ENCODE data around the gene ABO. TPM values are rescaled to one million over a fixed set of nuclear protein-coding genes. Genes with fewer than 3 reads are reported as not detected.
"Not testable (repeated sequence)": the region's sequence is repeated elsewhere in the genome, so short reads cannot be mapped to it uniquely, and the experiment has no call there.

The ABO gene
- polyA plus RNA-seq, 4 donors, result 13.2 to 32.8 (median 18.4) TPM

GRCh38 chr9:133228474-133229193 is 46.4 kb downstream of the ABO start:
- DNase-seq (ENCODE audit: low read depth in 4 of 4, low spot score in 2 of 4), result not testable (repeated sequence)

GRCh38 chr9:133227996-133228395 is 47.0 kb downstream of the ABO start:
- DNase-seq (ENCODE audit: low read depth in 4 of 4, low spot score in 2 of 4), result not testable (repeated sequence)

DNA sequence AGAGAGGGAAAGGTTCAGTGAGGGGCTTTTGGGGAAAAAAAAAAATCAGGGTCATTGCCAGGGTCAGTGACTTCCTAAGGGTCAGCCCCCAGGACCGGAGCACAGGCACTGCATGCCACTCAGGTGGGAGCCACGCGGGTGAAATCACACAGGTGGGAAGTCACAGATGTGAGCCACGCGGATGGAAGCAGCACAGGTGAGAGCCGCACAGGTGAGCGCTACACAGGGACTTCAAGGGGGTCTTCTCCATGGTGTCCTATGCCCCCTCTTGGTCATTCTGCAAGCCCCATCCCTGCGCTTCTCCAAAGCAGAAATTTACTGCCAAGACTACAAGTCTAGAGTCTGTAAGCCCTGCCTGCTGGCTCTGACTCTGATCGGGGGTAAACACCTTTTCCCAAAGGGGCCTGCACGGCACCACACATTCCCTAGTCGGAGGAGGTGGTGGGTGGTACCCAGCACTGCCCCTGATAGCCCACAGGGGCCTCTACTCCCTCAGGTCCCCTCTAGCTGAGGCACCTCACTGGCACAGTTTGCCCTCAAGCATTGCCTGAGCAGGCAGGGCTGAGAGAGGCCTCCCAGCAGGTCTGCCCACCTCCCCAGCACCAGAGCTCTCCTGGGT is 47.6 kb downstream of the ABO start:
- DNase-seq (ENCODE audit: low read depth in 4 of 4, low spot score in 2 of 4), result no peak

DNA sequence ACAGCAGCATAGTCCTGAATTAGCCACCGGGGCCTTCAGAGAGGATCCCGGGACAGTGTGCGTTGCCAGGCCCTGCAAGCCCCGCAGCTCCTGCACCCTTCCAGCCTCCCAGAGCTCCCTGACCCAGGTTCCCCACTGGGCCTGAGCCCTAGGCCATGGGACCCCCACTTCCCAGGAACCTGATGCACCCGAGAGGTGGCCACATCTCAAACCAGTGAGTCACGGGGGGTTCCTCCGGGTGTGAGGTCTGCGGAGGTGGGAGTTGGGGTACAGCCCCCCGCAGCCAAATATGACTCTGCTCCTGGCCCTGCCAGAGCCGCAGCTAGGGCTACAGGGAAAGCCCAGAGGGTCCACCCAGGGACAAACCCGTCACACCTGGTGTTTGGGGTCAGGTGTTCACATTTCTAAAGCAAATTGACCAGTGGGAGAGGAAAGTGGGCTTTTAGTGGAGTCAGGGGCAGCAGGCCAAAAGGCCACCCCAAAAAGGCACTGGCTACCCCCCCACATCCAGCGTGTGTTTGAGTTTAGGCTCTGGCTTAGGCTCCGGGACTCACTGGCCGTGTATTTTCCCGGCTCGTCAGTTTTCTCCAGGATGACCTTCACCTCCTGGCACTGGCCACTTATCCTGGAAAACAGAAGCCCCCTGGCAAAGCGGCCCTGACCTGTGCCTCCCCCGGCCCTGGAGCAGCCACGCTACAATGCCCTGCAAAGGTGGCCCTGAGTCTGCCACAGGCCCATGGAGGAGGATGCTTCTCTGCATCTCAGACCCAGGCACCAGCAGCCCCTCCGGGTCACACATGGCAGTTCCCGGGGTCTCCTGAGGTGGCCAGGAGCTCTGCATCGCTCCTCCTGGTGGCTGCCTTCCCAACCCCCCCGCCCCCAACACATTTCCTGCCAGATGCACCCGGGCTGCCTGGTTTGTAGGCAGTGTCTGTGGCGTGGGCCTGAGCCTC is 48.5 kb downstream of the ABO start:
- DNase-seq (ENCODE audit: low read depth in 4 of 4, low spot score in 2 of 4), result no peak

DNA sequence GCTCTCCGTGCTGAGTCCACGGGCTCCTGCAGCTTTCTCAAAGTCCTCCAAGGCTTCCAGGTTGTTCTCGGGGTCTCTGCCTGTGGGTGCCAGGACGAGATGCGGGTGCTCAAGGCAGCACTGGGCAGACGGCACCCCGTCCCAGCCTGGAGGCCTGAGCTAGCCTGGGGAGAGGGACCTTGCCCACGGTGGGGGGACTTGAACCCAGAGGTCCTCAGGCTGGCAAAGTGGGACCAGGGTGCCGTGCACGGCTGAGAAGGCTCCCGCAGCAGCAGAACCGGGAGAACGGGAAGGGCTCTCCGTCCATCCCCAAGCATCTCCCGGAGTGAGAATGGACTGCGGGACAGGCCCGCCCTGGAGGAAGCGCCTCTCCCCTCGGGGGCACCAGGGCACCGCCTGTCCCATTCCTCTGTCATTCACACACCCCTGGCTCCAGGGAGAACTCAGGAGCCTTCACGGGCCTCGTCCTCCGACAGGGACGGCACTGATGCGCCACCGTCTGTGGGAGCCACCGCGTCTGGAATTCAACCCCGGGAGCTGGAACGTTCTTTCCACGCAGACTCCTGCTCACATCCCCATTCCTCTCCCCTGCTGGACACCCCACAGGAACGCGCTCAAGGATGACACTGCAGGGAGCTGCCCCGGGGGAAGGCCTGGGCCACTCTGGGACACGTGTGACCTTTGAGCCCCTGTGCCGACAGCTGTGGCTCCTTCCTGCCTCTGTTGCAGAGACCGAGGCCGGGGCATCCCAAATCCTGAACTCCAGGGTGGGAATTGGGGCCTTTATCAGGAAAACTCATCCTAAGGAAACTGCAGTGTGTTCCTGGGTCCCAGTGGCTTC is 49.6 kb downstream of the ABO start:
- no peak for DNase-seq (ENCODE audit: low read depth in 4 of 4, low spot score in 2 of 4)

GRCh38 chr9:133224762-133225161 is 50.2 kb downstream of the ABO start:
- no peak for DNase-seq (ENCODE audit: low read depth in 4 of 4, low spot score in 2 of 4)

DNA sequence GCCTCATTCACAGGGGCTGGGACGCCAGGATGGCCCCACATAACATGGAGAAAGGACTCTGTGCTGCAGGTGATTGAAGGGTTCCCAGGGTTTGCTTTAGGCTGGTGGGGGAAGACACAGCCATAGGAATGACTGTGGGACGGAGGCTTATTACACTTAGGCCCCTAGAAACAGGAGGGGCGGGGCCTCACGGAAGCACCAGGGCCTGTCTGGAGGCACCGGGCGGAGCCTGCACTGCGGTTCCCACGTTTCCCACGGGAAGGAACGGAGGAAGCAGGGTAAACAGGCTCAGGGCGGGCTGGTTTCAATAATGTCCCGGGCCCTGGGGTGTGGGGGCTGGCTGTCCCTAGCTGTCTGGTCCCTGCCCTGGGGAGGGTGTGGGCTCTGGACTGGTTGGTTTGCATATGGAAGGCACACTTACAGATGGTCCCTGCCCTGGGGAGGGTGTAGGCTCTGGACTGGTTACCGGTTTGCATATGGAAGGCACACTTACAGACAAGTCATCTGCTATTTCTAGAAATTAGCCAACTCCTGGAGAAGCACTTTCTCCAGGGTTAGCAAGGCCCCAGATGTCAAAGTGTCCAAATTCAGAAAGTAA is 51.7 kb downstream of the ABO start:
- not testable (repeated sequence) for DNase-seq (ENCODE audit: low read depth in 4 of 4, low spot score in 2 of 4)

DNA sequence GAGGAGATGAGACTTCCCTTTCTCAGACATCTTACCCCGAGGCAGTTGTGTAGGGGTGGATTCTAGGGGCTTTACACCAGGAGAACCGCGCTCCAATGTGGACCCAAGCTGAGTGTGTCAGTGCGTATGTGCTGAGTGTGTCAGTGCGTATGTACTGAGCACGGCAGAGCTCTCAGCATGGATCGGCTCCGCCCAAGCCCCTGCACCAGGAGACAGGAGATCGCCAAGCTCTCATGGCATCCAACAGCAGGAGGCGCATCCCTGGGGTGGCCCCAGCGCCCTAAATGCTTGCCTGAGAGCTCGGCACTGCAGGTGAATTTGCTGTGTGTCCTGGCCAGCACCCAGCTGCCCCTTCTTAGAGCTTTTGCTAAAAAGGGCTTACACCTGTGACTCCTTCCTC is 53.0 kb downstream of the ABO start:
- not testable (repeated sequence) for DNase-seq (ENCODE audit: low read depth in 4 of 4, low spot score in 2 of 4)

- no peak for DNase-seq (ENCODE audit: low read depth in 4 of 4, low spot score in 2 of 4)
Measured at GRCh38 chr9:133221177-133221809, 53.7 kb downstream of the ABO start.

- DNase-seq (ENCODE audit: low read depth in 4 of 4, low spot score in 2 of 4), result not testable (repeated sequence)
Measured at GRCh38 chr9:133218049-133218975, 56.7 kb downstream of the ABO start.

DNA sequence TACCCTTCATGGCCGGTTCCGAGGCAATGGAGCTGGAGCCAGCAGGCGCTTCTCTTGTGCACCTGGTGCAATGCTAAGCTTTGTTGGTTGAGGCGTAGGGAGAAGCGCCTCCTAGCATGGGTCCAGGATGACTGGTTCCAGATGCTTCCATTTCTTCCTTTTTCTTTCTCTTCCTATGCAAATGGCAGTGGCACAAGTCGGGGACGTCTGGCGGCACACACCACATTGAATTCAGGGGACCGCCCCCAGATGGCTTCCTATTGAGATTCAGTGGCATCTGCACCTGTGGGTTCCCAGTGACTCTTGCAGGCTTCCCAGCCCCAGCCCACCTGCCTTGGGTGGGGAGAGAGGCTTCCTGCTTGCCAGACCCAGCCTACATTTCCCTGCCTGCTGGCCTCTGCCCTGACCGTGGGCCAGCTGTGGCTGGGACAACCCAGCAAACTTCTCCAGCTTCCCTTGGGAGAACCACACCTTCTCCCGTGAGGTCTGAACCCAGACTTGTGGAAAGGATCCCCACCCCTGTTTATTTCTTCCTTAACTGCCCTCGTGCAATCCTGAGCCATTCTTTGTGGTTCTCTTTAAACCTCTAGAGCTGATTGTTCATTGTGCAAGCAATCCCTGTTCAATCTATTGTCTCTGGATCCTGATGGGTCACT is 57.5 kb downstream of the ABO start:
- DNase-seq (ENCODE audit: low read depth in 4 of 4, low spot score in 2 of 4), result not testable (repeated sequence)

- not testable (repeated sequence) for DNase-seq (ENCODE audit: low read depth in 4 of 4, low spot score in 2 of 4)
Measured at GRCh38 chr9:133214276-133214675, 60.7 kb downstream of the ABO start.

DNA sequence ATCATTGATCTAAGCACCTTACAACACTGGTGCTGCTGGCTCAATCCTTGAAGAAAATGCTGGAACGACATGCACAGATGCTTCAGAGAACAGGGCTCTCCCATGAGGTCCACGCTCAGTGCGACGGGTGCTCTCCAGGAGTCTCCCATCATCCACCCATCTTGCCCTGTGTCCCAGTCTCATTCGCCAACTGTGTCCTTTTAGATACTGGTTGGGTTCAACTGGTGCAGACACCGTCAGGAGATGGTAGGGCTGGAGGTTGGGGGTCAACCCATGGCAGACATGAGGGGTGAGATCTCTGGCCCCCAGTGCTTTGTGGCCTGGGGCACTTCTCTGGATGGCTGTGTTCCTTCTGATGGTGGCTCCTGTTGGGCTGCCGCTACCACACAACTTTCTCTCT is 64.4 kb downstream of the ABO start:
- no peak for DNase-seq (ENCODE audit: low read depth in 4 of 4, low spot score in 2 of 4)

- DNase-seq (ENCODE audit: low read depth in 4 of 4, low spot score in 2 of 4), result no peak
Measured at GRCh38 chr9:133210202-133210532, 64.8 kb downstream of the ABO start.

DNA sequence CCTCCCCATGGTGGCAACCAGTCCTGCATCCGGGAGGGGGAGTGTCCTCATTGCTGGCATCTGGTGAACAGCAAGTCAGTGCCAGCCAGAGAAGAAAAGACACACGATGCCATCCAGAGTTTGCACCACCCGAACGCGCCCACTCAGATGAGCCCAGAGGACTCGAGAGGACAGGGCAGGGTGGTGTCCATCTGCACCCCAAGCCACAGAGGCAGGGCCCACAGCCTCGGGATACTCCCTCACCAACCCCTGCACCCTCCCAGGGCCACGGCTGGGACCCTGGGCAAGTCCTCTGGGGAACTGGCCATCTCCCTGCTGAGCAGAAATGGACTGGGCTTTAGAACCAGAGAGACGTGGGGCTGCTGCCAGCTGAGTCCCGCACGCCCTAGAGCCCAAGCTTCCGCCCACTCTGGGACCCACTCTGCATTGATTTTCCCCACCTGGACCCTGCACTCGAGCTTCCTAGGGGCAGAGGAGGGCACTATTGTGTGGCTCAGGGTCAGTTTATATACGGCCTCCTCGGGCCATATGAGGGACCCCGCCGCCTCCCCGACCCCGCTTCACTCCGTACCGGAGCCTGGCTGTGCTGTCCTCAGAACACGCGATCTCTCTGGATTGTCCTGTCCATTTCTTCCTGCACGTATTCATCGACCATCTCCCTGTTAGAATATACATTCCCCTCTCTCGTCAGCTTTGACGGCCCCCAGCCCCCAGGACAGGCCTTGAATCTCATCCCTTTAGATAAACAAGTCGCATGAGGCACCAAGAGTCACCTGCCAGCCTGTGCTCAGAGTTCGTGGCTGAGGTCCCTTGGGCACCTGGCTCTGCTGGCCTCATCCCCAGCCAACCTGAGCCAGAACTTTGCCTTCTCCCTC is 65.4 kb downstream of the ABO start:
- DNase-seq (ENCODE audit: low read depth in 4 of 4, low spot score in 2 of 4), result not testable (repeated sequence)

GRCh38 chr9:133208880-133209300 is 66.1 kb downstream of the ABO start, which contains the start of gene OBP2B:
Gene OBP2B (minus strand): TSS chr9:133209250. CDS start chr9:133209199, 51 bp downstream.
- not testable (repeated sequence) for DNase-seq (ENCODE audit: low read depth in 4 of 4, low spot score in 2 of 4)

Data from left renal cortex interstitium (tissue), 4 donors.